Body of pancreas (tissue), 4 donors: ENCODE results near the gene LCA5L. TPM values are rescaled to one million over a fixed set of nuclear protein-coding genes. Genes with fewer than 3 reads are reported as not detected.

Experiments used
- ATAC-seq: fragments of 150-250 bp; one replicate; pipeline ENCODE4 v1.9.1; 2016
- DNase-seq, 4 donors: peaks; one replicate each; pipeline ENCODE4 v3.0.0-alpha.2; 2019
- H3K27ac ChIP-seq, 4 donors: fragments of 200-600 bp; sonication (generic); 1 replicate in 3 of 4; 2 replicates in 1 of 4; pipeline versions ENCODE4 v1.5.1 to v1.6.1; 2016 to 2019; ENCODE audit warnings: mild to moderate bottlenecking in 1 of 4, mixed read lengths in 1 of 4, moderate library complexity in 1 of 4
- H3K27me3 ChIP-seq, 2 donors: fragments of 200-600 bp; sonication (generic); one replicate each; pipeline ENCODE4 v1.6.0; 2016; ENCODE audit warnings: mild to moderate bottlenecking in 1 of 2
- H3K36me3 ChIP-seq, 2 donors: fragments of 200-600 bp; sonication (generic); replicated peaks in 1 of 2; 2 replicates each; pipeline ENCODE4 v1.5.1; 2016; ENCODE audit warnings: low read depth in 2 of 2; ENCODE audit not compliant: insufficient read depth in 1 of 2
- H3K4me1 ChIP-seq: fragments of 200-600 bp; sonication (generic); one replicate; pipeline ENCODE4 v1.6.0; 2016
- H3K4me3 ChIP-seq, 2 donors: fragments of 200-600 bp; sonication (generic); 1 replicate in 1 of 2; 2 replicates in 1 of 2; pipeline ENCODE4 v1.5.1; 2016 to 2019
- H3K9me3 ChIP-seq, 3 donors: fragments of 200-600 bp; sonication (generic); 1 replicate in 2 of 3; 2 replicates in 1 of 3; pipeline ENCODE4 v1.5.1; 2016
- CTCF ChIP-seq, 7 experiments: fragments of 450-650 bp in 4 of 7; fragments of 200-600 bp in 3 of 7; sonication (generic) in 3 of 7; IDR thresholded peaks; one replicate each; pipeline ENCODE4 v1.5.1; 2016 to 2019; ENCODE audit warnings: antibody characterized with exemption in 7 of 7
- POLR2A ChIP-seq, 3 donors: fragments of 450-650 bp; IDR thresholded peaks; one replicate each; pipeline ENCODE4 v1.6.1; 2016; ENCODE audit warnings: antibody characterized with exemption in 3 of 3, mild to moderate bottlenecking in 2 of 3
- WGBS, 2 donors: methylation state at CpG; one replicate each; pipeline ENCODE4 v1.1.5; 2017; 5-methylcytosine and 5-hydroxymethylcytosine counted together
- intact Hi-C: fragments of 100-400 bp; cut with DNase I; formaldehyde crosslinking; loops from one replicate; pipeline ENCODE4 v1.15.1; 2023
- total RNA-seq, 2 donors: library from RNA; depleted of rRNA; stranded (reverse); fragments of >200 nt; gene quantifications; one replicate each; pipeline ENCODE4 v1.1.0, GENCODE V29; 2016

LCA5L gene
- total RNA-seq, 2 donors from 2014 or later, result 0.78 to 1.3 TPM

- no peaks in the 10 kb centered on the region for H3K9me3 ChIP-seq
Observed at GRCh38 chr21:39472786-39473185, 27.2 kb upstream of the LCA5L start.

DNA sequence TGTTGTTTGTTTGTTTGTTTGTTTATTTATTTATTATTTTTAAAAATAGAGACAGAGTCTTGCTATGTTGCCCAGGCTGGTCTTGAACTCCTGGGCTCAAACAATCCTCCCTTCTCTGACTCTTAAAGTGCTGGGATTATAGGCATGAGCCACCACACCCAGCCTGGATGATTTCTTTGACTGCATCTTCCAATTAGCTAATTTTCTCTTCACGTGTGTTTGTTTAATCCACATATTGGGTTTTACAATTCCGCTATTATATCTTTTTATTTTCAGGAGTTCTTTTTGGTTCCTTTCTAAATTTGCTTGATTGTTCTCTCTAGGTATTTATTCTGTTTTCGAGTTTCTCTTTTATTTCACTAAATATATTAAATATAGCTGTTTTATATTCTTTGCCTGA is 26.0 kb upstream of the LCA5L start:
- ATAC-seq (no peak), DNase-seq (no peak)
- no peak overlapping the region for H3K4me3 ChIP-seq
- H3K36me3 ChIP-seq, result no peaks in the 10 kb centered on the region
- H3K27me3 ChIP-seq, result no peaks in the 10 kb centered on the region
- intact Hi-C loops, result no loop called here
- H3K27ac ChIP-seq, result no peak overlapping the region
- no peaks in the 10 kb centered on the region for H3K4me1 ChIP-seq
- no peaks in the 10 kb centered on the region for H3K9me3 ChIP-seq
- TF ChIP-seq CTCF (IDR thresholded peaks at IDR 0.05) (no peak), POLR2A (IDR thresholded peaks at IDR 0.05) (no peak)
- WGBS, 2 donors, result 87 to 94% methylated on average over 3 of the region's 3 CpGs

More at GRCh38 chr21:39472786-39473185, 27.2 kb upstream of the LCA5L start:
- Histone ChIP-seq H3K27ac (no peak overlapping the region), H3K4me3 (no peak overlapping the region), H3K4me1 (no peaks in the 10 kb centered on the region), H3K27me3 (no peaks in the 10 kb centered on the region), H3K36me3 (no peaks in the 10 kb centered on the region)
- DNase-seq, result no peak
- intact Hi-C loops, result no loop called here
- TF ChIP-seq POLR2A (IDR thresholded peaks at IDR 0.05), result no peak
- ATAC-seq, result no peak
- 86 to 91% methylated on average over 4 of the region's 4 CpGs for WGBS, 2 donors

- H3K9me3 ChIP-seq, result no peaks in the 10 kb centered on the region
- no peaks in the 10 kb centered on the region for H3K27me3 ChIP-seq
- intact Hi-C loops, result no loop called here
- TF ChIP-seq CTCF (IDR thresholded peaks at IDR 0.05) (no peak), POLR2A (IDR thresholded peaks at IDR 0.05) (no peak)
- no peak for DNase-seq
- H3K27ac ChIP-seq, result no peak overlapping the region
- no peaks in the 10 kb centered on the region for H3K36me3 ChIP-seq
- WGBS, 2 donors, result 91 to 95% methylated on average over 1 of the region's 1 CpG
- H3K4me3 ChIP-seq, result no peak overlapping the region
- ATAC-seq, result no peak
- no peaks in the 10 kb centered on the region for H3K4me1 ChIP-seq
Observed at GRCh38 chr21:39468559-39468958, 23.0 kb upstream of the LCA5L start.

- no peaks in the 10 kb centered on the region for H3K4me1 ChIP-seq
- no peaks in the 10 kb centered on the region for H3K27me3 ChIP-seq
- no peak overlapping the region for H3K27ac ChIP-seq
- no peaks in the 10 kb centered on the region for H3K9me3 ChIP-seq
- DNase-seq (no peak), ATAC-seq (no peak)
- no peak for TF ChIP-seq CTCF (IDR thresholded peaks at IDR 0.05)
- no peak for TF ChIP-seq POLR2A (IDR thresholded peaks at IDR 0.05)
- intact Hi-C loops, result no loop called here
- 87 to 94% methylated on average over 3 of the region's 3 CpGs for WGBS, 2 donors
- H3K36me3 ChIP-seq, result no peaks in the 10 kb centered on the region
- H3K4me3 ChIP-seq, result no peak overlapping the region
Observed at GRCh38 chr21:39467746-39468145, 22.2 kb upstream of the LCA5L start.

DNA sequence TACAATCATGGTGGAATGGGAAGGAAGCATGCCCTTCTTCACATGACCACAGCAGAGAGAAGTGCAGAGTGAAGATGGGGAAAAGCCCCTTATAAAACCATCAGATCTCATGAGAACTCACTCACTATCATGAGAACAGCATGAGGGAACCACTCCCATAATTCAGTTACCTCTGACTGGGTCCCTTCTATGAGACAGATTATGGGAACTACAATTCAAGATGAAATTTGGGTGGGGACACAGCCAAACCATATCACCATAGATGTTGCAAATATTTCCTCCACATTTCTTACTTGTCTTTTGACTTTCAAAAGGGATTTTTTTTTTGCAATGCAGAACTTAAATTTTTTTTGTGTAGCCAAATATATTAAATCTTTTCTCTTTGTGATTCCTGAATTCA is 21.0 kb upstream of the LCA5L start:
- Histone ChIP-seq H3K9me3 (no peaks in the 10 kb centered on the region), H3K27ac (no peak overlapping the region)

More for the DNA sequence above, 21.0 kb upstream of the LCA5L start:
- intact Hi-C loops, result no loop called here
- H3K36me3 ChIP-seq, result no peaks in the 10 kb centered on the region
- no peaks in the 10 kb centered on the region for H3K27me3 ChIP-seq
- no peak overlapping the region for H3K4me3 ChIP-seq
- no peak for TF ChIP-seq POLR2A (IDR thresholded peaks at IDR 0.05)
- TF ChIP-seq CTCF (IDR thresholded peaks at IDR 0.05), result no peak
- no peaks in the 10 kb centered on the region for H3K4me1 ChIP-seq
- ATAC-seq, result no peak
- DNase-seq, result no peak
